Panc1 (cell line): ENCODE results near the gene GZMM. TPM values are rescaled to one million over a fixed set of nuclear protein-coding genes. Genes with fewer than 3 reads are reported as not detected.
A peak's percentile ranks its signal among the peaks of the same experiment; 100 is the strongest.

Source experiments
- ATAC-seq: fragments of 200-7000 bp; cut with Tn5 transposase; 2 replicates; pipeline ENCODE4 v1.9.1; 2020; ENCODE audit warnings: mild to moderate bottlenecking, moderate library complexity
- BruUV-seq: library from RNA; stranded (reverse); fragments of 400-500 nt; replicated peaks from 2 replicates; lab custom pipeline; 2021; lab: Mats Ljungman, UMichigan
- CTCF ChIA-PET: fragments of 300-600 bp; sonication (Branson Sonifier 250); formaldehyde crosslinking; loops from one replicate; lab custom pipeline; 2022; ENCODE audit warnings: antibody characterized with exemption; lab: Charles Lee
- POLR2A ChIA-PET: fragments of 300-600 bp; sonication (Branson Sonifier 250); formaldehyde crosslinking; loops from one replicate; lab custom pipeline; 2022; ENCODE audit warnings: antibody characterized with exemption; lab: Charles Lee
- DNase-seq: peaks from one replicate; pipeline ENCODE4 v3.0.0-alpha.2; 2010; ENCODE audit warnings: low read depth, low spot score
- H3K27ac ChIP-seq: 2 replicates; pipeline ENCODE4 v1.5.1; 2011; ENCODE audit warnings: mild to moderate bottlenecking, low read length, inconsistent platforms
- H3K27me3 ChIP-seq: fragments of 200-500 bp; sonication (Bioruptor generic); 2 replicates; pipeline ENCODE4 v1.6.0; 2014; ENCODE audit warnings: low read length, inconsistent platforms; ENCODE audit not compliant: control insufficient read depth, insufficient read depth
- H3K36me3 ChIP-seq: fragments of 200-500 bp; sonication (Bioruptor generic); 2 replicates; pipeline ENCODE4 v1.5.1; 2014; ENCODE audit warnings: inconsistent platforms, mild to moderate bottlenecking, low read length, moderate library complexity; ENCODE audit not compliant: control insufficient read depth, insufficient read depth
- H3K4me1 ChIP-seq: 2 replicates; pipeline ENCODE4 v1.5.1; 2011; ENCODE audit warnings: inconsistent platforms, mild to moderate bottlenecking, low read length, moderate library complexity; ENCODE audit not compliant: control insufficient read depth, insufficient read depth
- H3K4me3 ChIP-seq, 2 experiments: 2 replicates each; pipeline ENCODE4 v1.5.1; 2011 to 2012; ENCODE audit warnings: low read depth in 2 of 2, low read length in 2 of 2, mild to moderate bottlenecking in 2 of 2, inconsistent platforms in 1 of 2, moderate library complexity in 1 of 2
- H3K9me3 ChIP-seq: fragments of 200-500 bp; sonication (Bioruptor generic); 2 replicates; pipeline ENCODE4 v1.5.1; 2014; ENCODE audit warnings: low read depth, mild to moderate bottlenecking, inconsistent platforms, low read length, moderate library complexity; ENCODE audit not compliant: control insufficient read depth, insufficient read depth
- CTCF ChIP-seq: fragments of 450-650 bp; IDR thresholded peaks from 2 replicates; pipeline ENCODE4 v1.5.1; 2017; ENCODE audit warnings: mild to moderate bottlenecking
- POLR2AphosphoS5 ChIP-seq: IDR thresholded peaks from 2 replicates; pipeline ENCODE4 v1.6.1; 2012; ENCODE audit warnings: mild to moderate bottlenecking, low read depth, low read length, moderate library complexity
- SIN3A ChIP-seq: IDR thresholded peaks from 2 replicates; pipeline ENCODE4 v1.6.1; 2012; ENCODE audit warnings: low read depth, mild to moderate bottlenecking, low read length, moderate library complexity, borderline replicate concordance; ENCODE audit not compliant: insufficient read depth
- TCF7L2 ChIP-seq: IDR thresholded peaks from 2 replicates; pipeline ENCODE4 v1.6.1; 2011; ENCODE audit warnings: mild to moderate bottlenecking, low read depth, low read length, inconsistent platforms
- in situ Hi-C: cut with HindIII; loops from 2 replicates; pipeline ENCODE4 v1.10.0; 2016; ENCODE audit warnings: low sequenced_read_pairs, low pct_unique_long_range_greater_than_20kb
- intact Hi-C: fragments of 100-400 bp; cut with micrococcal nuclease; formaldehyde crosslinking; loops from one replicate; pipeline ENCODE4 v1.10.0; 2022; ENCODE audit not compliant: unreplicated experiment
- total RNA-seq: library from RNA; stranded (reverse); gene quantifications from one replicate; pipeline ENCODE4 v1.2.1, GENCODE V29; 2021; ENCODE audit not compliant: unreplicated experiment
- TF ChIP-seq, protein P1 (sequence below), 2 experiments: IDR thresholded peaks; 2 replicates each; pipeline ENCODE4 v1.6.1; 2011 to 2012; ENCODE audit warnings: low read depth in 2 of 2, control low read depth in 1 of 2, low read length in 1 of 2, mild to moderate bottlenecking in 1 of 2, moderate library complexity in 1 of 2; ENCODE audit not compliant: insufficient read depth in 1 of 2

The GZMM gene
- total RNA-seq, 1 experiment from 2014 or later: 0.69 TPM

- Histone ChIP-seq H3K27me3 (no peaks in the 10 kb centered on the region), H3K4me1 (peaks cover 10% of the 10 kb centered on the region), H3K27ac (no peak overlapping the region), H3K36me3 (no peaks in the 10 kb centered on the region), H3K9me3 (no peaks in the 10 kb centered on the region), H3K4me3 (no peak overlapping the region)
- DNase-seq: no peak
- ATAC-seq: no peak
- TF ChIP-seq, protein P1, sequence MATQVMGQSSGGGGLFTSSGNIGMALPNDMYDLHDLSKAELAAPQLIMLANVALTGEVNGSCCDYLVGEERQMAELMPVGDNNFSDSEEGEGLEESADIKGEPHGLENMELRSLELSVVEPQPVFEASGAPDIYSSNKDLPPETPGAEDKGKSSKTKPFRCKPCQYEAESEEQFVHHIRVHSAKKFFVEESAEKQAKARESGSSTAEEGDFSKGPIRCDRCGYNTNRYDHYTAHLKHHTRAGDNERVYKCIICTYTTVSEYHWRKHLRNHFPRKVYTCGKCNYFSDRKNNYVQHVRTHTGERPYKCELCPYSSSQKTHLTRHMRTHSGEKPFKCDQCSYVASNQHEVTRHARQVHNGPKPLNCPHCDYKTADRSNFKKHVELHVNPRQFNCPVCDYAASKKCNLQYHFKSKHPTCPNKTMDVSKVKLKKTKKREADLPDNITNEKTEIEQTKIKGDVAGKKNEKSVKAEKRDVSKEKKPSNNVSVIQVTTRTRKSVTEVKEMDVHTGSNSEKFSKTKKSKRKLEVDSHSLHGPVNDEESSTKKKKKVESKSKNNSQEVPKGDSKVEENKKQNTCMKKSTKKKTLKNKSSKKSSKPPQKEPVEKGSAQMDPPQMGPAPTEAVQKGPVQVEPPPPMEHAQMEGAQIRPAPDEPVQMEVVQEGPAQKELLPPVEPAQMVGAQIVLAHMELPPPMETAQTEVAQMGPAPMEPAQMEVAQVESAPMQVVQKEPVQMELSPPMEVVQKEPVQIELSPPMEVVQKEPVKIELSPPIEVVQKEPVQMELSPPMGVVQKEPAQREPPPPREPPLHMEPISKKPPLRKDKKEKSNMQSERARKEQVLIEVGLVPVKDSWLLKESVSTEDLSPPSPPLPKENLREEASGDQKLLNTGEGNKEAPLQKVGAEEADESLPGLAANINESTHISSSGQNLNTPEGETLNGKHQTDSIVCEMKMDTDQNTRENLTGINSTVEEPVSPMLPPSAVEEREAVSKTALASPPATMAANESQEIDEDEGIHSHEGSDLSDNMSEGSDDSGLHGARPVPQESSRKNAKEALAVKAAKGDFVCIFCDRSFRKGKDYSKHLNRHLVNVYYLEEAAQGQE (IDR thresholded peaks at IDR 0.05; ENCODE audit: insufficient read depth in 1 of 2, low read depth in 2 of 2, low read length in 1 of 2): no peak
- TF ChIP-seq POLR2AphosphoS5: no peak
- no peak for TF ChIP-seq TCF7L2
- no peak for TF ChIP-seq CTCF
- TF ChIP-seq SIN3A: no peak
- ChIA-PET POLR2A (no interaction called here), CTCF (no interaction called here)
- intact Hi-C loops: no loop called here
- BruUV-seq: no TSS peak
- in situ Hi-C loops: no loop called here
Observed at GRCh38 chr19:593055-593454, 49.2 kb downstream of the GZMM start.

- TF ChIP-seq SIN3A: no peak
- TF ChIP-seq, protein P1 (IDR thresholded peaks at IDR 0.05; ENCODE audit: insufficient read depth in 1 of 2, low read depth in 2 of 2, low read length in 1 of 2): 0 out of 4 replicates have a peak, but pooled peaks of 1 of the 2 experiments have one; percentile 4
- ChIA-PET POLR2A (no interaction called here), CTCF (no interaction called here)
- H3K9me3 ChIP-seq: no peaks in the 10 kb centered on the region
- no TSS peak for BruUV-seq
- H3K27me3 ChIP-seq: no peaks in the 10 kb centered on the region
- no peak overlapping the region for H3K4me3 ChIP-seq
- peaks cover 7% of the 10 kb centered on the region for H3K4me1 ChIP-seq
- no peak overlapping the region for H3K27ac ChIP-seq
- no peak for ATAC-seq
- DNase-seq: no peak
- in situ Hi-C loops: no loop called here
- H3K36me3 ChIP-seq: no peaks in the 10 kb centered on the region
- intact Hi-C loops: no loop called here
Observed at GRCh38 chr19:593505-593904, 49.7 kb downstream of the GZMM start.
